Fibroblast of skin of right biceps (primary cell): ENCODE data around the gene TRAM2.

Source experiments
- DNase-seq: peaks from one replicate; pipeline ENCODE4 v3.0.0-alpha.2; 2013

The TRAM2 gene, protein sequence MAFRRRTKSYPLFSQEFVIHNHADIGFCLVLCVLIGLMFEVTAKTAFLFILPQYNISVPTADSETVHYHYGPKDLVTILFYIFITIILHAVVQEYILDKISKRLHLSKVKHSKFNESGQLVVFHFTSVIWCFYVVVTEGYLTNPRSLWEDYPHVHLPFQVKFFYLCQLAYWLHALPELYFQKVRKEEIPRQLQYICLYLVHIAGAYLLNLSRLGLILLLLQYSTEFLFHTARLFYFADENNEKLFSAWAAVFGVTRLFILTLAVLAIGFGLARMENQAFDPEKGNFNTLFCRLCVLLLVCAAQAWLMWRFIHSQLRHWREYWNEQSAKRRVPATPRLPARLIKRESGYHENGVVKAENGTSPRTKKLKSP

DNA sequence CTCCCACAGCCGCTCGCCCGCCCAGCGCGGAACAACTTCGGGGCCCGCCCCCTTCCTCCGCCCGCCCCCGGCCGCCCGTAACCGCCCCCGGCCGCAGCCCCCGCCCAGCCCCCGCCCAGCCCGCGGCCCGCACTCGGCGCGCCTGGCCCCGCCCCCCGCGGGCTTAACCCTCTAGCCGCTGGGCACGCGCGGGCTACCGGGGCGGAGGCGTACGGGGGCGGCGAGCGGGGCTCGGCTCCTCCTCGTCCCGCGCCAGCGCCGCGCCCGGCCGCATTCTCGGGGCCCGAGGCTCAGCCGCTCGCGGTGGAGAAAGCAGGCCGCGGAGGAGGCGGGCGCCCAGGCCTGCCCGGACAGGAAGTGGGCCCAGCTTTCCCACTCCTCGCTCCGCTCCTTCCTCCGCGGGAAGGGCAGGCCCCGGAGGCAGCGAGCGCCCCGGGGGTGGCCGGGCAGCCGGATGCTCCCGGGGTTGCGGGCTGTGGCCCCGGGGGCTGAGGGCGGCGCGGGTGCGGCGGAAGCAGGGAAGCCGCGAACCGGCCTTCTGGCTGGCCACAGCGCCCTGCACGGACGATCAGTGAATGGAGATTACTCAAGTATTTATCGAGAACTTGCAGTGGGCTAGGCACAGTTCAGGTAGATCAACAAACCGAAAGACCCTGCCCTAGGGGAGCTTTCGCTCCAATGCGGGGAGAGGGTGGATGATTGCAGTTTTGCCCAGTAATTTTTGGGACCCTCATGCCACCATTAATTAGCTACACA lies at the start of gene TRAM2:
Gene TRAM2, minus strand, starts transcription at position 39 of the 756 bp plus-strand sequence. CDS start 145 bp downstream, outside the sequence.
- peak; percentile 89 for DNase-seq

DNA sequence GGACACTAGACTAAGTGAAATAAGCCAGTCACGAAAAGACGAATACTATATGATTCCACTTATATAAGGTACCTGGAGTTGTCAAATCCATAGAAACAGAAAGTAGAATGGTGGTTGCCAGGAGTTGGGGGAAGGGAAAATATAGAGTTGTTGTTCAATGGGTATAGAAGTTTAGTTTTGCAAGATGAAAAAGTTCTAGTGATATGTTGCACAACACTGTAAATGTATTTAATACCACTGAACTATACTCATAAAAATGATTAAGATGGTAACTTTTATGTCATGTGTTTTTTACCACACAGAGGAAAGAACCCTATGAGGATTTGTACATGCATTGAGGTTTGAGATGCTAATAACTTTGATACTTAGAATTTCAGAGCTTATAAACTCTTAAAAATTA lies 46.0 kb upstream of the TRAM2 start:
- DNase-seq = no peak

- DNase-seq = no peak
Observed at GRCh38 chr6:52621631-52622030, 44.8 kb upstream of the TRAM2 start.

DNA sequence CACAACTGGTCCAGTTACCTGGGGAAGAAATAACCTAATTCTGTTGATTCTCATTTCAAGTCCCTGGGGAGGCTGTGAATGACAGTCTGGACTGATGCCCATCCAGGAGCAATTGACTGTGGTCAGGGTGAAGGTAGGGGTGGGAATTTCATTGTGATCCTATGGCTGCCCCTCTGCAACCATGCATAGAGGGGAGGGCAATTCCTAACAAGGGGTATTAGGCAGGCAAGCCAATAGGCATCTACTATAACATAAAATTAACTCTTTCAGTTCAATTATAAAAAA lies 44.0 kb upstream of the TRAM2 start:
- DNase-seq = no peak

GRCh38 chr6:52620055-52620905 lies 43.4 kb upstream of the TRAM2 start:
- DNase-seq = no peak

GRCh38 chr6:52617087-52617486 lies 40.2 kb upstream of the TRAM2 start:
- no peak for DNase-seq

GRCh38 chr6:52616059-52616690 lies 39.3 kb upstream of the TRAM2 start:
- DNase-seq = peak; percentile 76

DNA sequence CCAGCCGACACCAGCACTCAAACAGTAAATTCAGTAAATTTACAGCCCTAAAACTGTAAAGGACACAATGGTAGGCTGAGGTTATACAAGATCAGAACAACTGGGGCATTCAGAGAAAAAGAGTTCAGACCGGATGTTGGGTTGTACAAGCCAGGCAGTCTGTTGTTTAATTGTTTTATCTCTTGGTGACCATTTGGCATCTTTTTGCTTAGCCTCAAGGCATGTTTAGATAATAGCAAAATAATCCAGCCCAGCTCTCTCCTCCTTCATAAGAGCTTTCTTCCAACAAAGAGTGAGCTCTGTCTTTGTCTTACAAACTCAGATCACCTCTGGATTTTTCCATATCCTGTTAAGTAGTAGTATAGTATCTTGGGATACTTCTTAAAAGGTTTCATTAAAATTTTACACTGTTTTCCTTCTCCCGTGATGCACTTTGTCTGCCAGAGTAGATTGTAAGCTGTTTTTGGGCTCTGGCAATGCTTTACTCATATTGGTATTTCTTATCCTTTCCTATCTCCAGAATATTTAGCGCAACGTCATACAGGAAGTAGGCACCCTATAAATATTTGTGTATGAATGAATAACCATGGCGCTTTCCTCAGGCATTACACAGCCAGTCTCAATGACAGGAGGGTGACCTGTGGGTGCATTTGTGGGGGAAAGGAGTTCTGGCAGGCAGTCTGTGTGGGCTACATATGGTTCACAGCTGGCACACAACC lies 35.6 kb upstream of the TRAM2 start:
- peak; percentile 58 for DNase-seq

DNA sequence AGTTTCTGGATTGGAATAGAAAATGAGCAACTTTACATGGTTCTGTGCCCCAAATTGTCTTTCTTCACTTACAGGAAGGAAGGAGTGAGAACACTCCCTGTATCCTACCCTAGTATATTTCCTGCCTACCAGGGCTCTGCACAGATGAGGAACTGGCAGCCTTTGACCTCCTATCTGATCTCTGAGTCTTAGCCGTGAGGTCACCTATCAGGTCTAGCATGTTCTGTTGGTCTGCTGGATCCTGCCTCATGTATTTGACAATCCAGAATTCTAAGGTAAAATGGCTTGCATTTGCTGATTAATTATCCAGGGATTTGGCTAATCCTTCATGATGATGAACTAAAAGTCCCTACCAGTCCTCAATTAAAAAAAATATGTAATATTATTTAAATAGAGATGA lies 35.0 kb upstream of the TRAM2 start:
- DNase-seq = no peak

DNA sequence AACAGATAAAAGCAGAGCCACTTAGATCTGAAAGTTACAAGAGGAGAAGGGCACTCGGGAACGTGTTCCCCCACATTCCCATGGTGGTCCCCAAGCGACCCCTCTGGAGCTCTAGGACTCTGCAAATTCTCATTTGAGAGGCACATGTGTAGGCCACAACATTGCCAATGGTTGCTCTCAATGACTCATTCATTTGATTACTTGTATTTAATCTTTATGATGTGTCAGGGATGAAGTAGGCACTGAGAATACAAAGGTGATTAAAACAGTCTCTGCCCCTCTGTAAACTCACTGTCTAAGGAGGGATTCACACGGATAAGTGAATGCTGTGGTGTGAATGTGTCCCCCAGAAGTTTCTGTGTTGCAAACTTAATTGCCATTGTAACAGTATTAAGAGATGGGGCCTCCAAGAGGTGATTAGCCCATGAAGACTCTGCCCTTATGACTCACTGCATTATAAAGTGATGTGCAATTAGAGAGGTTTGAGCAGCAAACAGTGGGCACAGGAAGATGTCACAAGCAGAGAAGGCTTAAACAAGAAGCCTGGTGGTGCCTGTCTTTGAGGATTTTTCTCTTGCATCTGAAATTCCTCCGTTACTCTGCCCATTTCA lies 34.0 kb upstream of the TRAM2 start:
- DNase-seq = peak; percentile 76

- DNase-seq = no peak
Observed at GRCh38 chr6:52610011-52610410, 33.2 kb upstream of the TRAM2 start.

DNA sequence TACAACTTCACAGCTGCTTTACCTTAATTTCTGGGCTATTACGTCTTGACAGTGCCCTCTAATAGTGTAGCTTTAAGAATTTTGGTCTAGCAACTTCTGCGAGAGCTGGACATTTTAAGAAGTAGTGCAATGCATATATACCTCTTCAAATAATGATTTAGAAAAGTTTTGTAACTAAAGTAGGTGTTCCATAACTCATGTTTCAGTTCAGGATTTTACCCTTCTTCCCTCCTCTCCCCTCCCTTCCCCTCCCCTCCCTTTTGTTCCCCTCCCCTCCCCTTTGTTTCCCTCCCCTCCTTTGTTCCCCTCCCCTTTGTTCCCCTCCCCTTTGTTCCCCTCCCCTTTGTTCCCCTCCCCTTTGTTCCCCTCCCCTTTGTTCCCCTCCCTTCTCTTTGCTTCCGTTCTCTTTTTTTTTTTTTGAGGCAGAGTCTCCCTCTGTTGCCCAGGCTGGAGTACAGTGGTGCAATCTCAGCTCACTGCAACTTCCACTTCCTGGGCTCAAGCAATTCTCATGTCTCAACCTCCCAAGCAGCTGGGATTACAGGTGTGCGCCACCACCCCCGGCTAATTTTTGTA lies 28.8 kb upstream of the TRAM2 start:
- no peak for DNase-seq

- DNase-seq = peak; percentile 86
Observed at GRCh38 chr6:52603000-52603795, 26.3 kb upstream of the TRAM2 start.

DNA sequence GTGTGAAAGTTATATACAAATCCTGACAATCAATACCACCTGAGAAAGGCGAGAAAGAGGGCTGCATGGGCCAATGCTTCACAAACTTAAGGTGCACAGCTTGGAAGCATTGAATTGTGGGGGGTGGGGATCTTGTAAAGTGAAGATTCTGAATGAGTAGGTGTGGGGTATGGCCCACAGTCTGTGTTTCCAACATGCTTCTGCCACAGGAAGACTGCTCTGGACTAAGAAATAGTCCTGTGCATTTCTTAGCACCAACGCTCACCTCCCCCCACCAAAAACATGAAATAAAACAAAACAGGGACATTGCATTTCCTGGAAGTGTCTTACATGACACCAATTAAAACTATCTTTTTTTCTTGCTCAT lies 21.9 kb upstream of the TRAM2 start:
- no peak for DNase-seq

DNA sequence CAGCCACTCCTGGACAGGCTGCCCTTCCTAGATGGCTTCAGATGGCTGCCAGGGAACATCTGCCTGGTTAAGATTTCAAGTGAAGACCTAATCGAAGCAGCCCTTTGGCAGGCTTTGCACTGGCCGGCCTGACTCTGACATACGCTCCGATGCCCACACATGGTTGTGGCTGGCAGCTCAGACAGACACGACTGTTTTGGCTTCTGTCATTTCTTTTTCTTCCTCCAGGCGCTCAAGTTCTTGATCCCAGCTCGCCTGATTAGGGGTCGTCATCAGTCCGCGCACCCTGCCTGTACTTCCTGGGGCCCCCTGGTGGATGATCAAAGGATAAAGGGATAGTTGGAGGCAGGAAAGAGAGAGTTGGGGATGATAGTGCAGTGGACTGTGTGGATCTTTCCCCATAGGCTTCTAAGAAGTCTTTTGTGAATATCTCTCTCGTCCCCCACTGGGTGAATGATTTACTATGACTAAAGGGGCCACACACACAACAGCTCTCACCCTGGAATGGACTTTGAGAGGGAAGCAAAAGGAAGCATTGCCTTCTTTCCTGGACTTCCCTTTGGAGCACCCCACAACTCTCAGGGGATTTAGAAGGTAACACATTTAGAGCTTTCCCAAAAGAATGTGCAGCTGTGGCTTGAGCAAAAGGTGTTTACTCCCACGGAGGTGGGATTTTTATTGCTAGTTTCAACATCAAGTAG lies 21.4 kb upstream of the TRAM2 start:
- DNase-seq = peak; percentile 86

GRCh38 chr6:52597738-52598122 lies 20.9 kb upstream of the TRAM2 start:
- DNase-seq = no peak

- peak; percentile 77 for DNase-seq
Observed at GRCh38 chr6:52596371-52597028, 19.6 kb upstream of the TRAM2 start.

GRCh38 chr6:52595796-52596130 lies 18.9 kb upstream of the TRAM2 start:
- DNase-seq = no peak

- DNase-seq = peak; percentile 89
Observed at GRCh38 chr6:52595000-52595795, 18.3 kb upstream of the TRAM2 start.
